ENCODE results near the gene SZT2. TPM values are rescaled to one million over a fixed set of nuclear protein-coding genes. Genes with fewer than 3 reads are reported as not detected.
A peak's percentile ranks its signal among the peaks of the same experiment; 100 is the strongest.

SZT2 gene
- total and polyA plus RNA-seq, 2 of the 4 experiments (the other 2 are of a cell fraction) = 9.5 to 14.3 TPM

GRCh38 chr1:43499898-43500297 lies 110.2 kb downstream of the SZT2 start:
- BruUV-seq (replicated peaks) = no TSS peak
- DNase-seq (no peak), ATAC-seq (ENCODE audit: low read depth) (0 out of 2 replicates have a peak, but pooled peaks have one; percentile 29)
- Histone ChIP-seq H3K36me3 (ENCODE audit: control insufficient read depth, insufficient read depth, low read length) (no peaks in the 10 kb centered on the region), H3K9ac (ENCODE audit: low read depth, low read length) (no peak overlapping the region), H3K4ac (ENCODE audit: low read depth, low read length) (no peak overlapping the region), H3K23ac (ENCODE audit: low read depth, low read length) (no peak overlapping the region), H2AK9ac (replicated peaks; ENCODE audit: low read depth, low read length, poor library complexity) (no peak overlapping the region), H2BK15ac (ENCODE audit: low read depth, low read length) (no peak overlapping the region), H3K9me1 (ENCODE audit: insufficient read depth, low read length) (no peaks in the 10 kb centered on the region), H4K91ac (ENCODE audit: insufficient read depth, low read depth, low read length) (no peak overlapping the region), H2AFZ (replicated peaks; ENCODE audit: low read length, poor library complexity) (no peak overlapping the region), H3K56ac (ENCODE audit: extremely low read depth, insufficient read depth, low read length) (no peak overlapping the region), H2BK5ac (ENCODE audit: low read depth, low read length, poor library complexity, severe bottlenecking) (no peak overlapping the region), H2BK20ac (ENCODE audit: low read depth, low read length) (no peak overlapping the region), H4K20me1 (ENCODE audit: insufficient read depth, low read length) (no peaks in the 10 kb centered on the region), H3K4me1 (ENCODE audit: control insufficient read depth, insufficient read depth, low read length) (no peaks in the 10 kb centered on the region), H3K4me2 (ENCODE audit: low read depth, low read length) (no peak overlapping the region), H3K4me3 (ENCODE audit: insufficient read depth, low read depth, low read length) (no peak overlapping the region), H3K27me3 (ENCODE audit: control insufficient read depth, insufficient read depth, low read length) (no peaks in the 10 kb centered on the region), H2AK5ac (ENCODE audit: low read depth, low read length) (no peak overlapping the region), H3K18ac (ENCODE audit: low read depth, low read length) (no peak overlapping the region), H4K8ac (ENCODE audit: low read depth in 2 of 2, low read length in 2 of 2) (no peak overlapping the region), H4K5ac (ENCODE audit: low read depth, low read length) (no peak overlapping the region), H3K14ac (replicated peaks; ENCODE audit: low read depth, low read length) (no peak overlapping the region), H2BK120ac (ENCODE audit: low read depth, low read length) (no peak overlapping the region), H3K79me1 (ENCODE audit: low read depth in 1 of 2, low read length in 2 of 2) (no peaks in the 10 kb centered on the region), H3K27ac (ENCODE audit: insufficient read depth, low read length) (no peak overlapping the region), H3K9me3 (ENCODE audit: control insufficient read depth, insufficient read depth, low read length) (no peaks in the 10 kb centered on the region)
- WGBS, 2 experiments (ENCODE audit: extremely low coverage in 2 of 2, insufficient read length in 1 of 2) = 70% methylated on average over 4 of the region's 6 CpGs; no CpG with 5 or more reads in 1 of the 2 experiments
- ChIA-PET POLR2A (ENCODE audit: unreplicated experiment) (no interaction called here), CTCF (interaction anchor here (1.2 to 1.4 kb wide), 2 partner anchors 10 to 18 kb away, joined by 4 to 8 read pairs; no protein-coding TSS in a partner anchor)
- no peak for TF ChIP-seq FOS (IDR thresholded peaks at IDR 0.05; ENCODE audit: low read depth, low read length)
- TF ChIP-seq MXI1 (IDR thresholded peaks at IDR 0.05; ENCODE audit: borderline replicate concordance, low read depth, low read length) = no peak
- no peak for TF ChIP-seq RAD21 (IDR thresholded peaks at IDR 0.05; ENCODE audit: low read length)
- TF ChIP-seq CTCF (conservative IDR thresholded peaks at IDR 0.05; ENCODE audit: low read depth, low read length) = no peak
- TF ChIP-seq SMC3 (IDR thresholded peaks at IDR 0.05; ENCODE audit: low read depth, low read length) = no peak
- TF ChIP-seq MAFK (IDR thresholded peaks at IDR 0.05; ENCODE audit: low read depth, low read length) = no peak
- TF ChIP-seq NFE2L2 (IDR thresholded peaks at IDR 0.05; ENCODE audit: low read depth, low read length) = no peak
- TF ChIP-seq CHD1 (IDR thresholded peaks at IDR 0.05; ENCODE audit: low read depth, low read length) = no peak
- TF ChIP-seq RFX5 (IDR thresholded peaks at IDR 0.05; ENCODE audit: low read depth, low read length) = no peak
- no peak for TF ChIP-seq POLR2A (IDR thresholded peaks at IDR 0.05; ENCODE audit: low read depth, low read length)
- TF ChIP-seq BHLHE40 (IDR thresholded peaks at IDR 0.05; ENCODE audit: low read depth, low read length) = no peak
- TF ChIP-seq MAZ (IDR thresholded peaks at IDR 0.05; ENCODE audit: borderline replicate concordance, low read depth, low read length) = no peak
- no peak for TF ChIP-seq ELK1 (IDR thresholded peaks at IDR 0.05; ENCODE audit: borderline replicate concordance, low read depth, low read length)
- no peak for TF ChIP-seq RCOR1 (IDR thresholded peaks at IDR 0.05; ENCODE audit: insufficient replicate concordance, low read length)
- no peak for TF ChIP-seq CEBPB (IDR thresholded peaks at IDR 0.05; ENCODE audit: low read depth, low read length)
- TF ChIP-seq USF2 (IDR thresholded peaks at IDR 0.05; ENCODE audit: low read depth, low read length) = no peak
- in situ Hi-C loops (cut with MboI; ENCODE audit: low sequenced_read_pairs) = no loop called here
- dilution Hi-C loops (cut with HindIII; ENCODE audit: low sequenced_read_pairs, unreplicated experiment) = no loop called here
- intact Hi-C loops (cut with micrococcal nuclease) = no loop called here
